GM12873 (cell line): Measurements from ENCODE around the gene ANO1.

Source experiments
- TF ChIP-seq, protein P1 (sequence below): IDR thresholded peaks from 2 replicates; pipeline ENCODE4 v1.5.1; 2012; ENCODE audit warnings: low read depth, mild to moderate bottlenecking, moderate library complexity, low read length, control low read depth; ENCODE audit not compliant: insufficient read depth; ENCODE audit errors: missing control alignments

ANO1 gene

DNA sequence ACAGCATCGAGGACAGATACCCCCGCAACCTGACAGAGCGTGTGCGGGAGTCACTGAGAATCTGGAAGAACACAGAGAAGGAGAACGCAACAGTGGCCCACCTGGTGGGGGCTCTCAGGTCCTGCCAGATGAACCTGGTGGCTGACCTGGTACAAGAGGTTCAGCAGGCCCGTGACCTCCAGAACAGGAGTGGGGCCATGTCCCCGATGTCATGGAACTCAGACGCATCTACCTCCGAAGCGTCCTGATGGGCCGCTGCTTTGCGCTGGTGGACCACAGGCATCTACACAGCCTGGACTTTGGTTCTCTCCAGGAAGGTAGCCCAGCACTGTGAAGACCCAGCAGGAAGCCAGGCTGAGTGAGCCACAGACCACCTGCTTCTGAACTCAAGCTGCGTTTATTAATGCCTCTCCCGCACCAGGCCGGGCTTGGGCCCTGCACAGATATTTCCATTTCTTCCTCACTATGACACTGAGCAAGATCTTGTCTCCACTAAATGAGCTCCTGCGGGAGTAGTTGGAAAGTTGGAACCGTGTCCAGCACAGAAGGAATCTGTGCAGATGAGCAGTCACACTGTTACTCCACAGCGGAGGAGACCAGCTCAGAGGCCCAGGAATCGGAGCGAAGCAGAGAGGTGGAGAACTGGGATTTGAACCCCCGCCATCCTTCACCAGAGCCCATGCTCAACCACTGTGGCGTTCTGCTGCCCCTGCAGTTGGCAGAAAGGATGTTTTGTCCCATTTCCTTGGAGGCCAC, 128.3 kb downstream of the ANO1 start:
- TF ChIP-seq, protein P1, sequence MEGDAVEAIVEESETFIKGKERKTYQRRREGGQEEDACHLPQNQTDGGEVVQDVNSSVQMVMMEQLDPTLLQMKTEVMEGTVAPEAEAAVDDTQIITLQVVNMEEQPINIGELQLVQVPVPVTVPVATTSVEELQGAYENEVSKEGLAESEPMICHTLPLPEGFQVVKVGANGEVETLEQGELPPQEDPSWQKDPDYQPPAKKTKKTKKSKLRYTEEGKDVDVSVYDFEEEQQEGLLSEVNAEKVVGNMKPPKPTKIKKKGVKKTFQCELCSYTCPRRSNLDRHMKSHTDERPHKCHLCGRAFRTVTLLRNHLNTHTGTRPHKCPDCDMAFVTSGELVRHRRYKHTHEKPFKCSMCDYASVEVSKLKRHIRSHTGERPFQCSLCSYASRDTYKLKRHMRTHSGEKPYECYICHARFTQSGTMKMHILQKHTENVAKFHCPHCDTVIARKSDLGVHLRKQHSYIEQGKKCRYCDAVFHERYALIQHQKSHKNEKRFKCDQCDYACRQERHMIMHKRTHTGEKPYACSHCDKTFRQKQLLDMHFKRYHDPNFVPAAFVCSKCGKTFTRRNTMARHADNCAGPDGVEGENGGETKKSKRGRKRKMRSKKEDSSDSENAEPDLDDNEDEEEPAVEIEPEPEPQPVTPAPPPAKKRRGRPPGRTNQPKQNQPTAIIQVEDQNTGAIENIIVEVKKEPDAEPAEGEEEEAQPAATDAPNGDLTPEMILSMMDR: no peak

DNA sequence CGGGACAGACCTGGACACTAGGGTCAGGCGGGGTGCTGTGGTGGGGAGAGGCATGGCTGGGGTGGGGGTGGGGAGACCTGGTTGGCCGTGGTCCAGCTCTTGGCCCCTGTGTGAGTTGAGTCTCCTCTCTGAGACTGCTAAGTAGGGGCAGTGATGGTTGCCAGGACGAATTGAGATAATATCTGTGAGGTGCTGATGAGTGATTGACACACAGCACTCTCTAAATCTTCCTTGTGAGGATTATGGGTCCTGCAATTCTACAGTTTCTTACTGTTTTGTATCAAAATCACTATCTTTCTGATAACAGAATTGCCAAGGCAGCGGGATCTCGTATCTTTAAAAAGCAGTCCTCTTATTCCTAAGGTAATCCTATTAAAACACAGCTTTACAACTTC, 128.9 kb downstream of the ANO1 start:
- TF ChIP-seq, protein P1: no peak

DNA sequence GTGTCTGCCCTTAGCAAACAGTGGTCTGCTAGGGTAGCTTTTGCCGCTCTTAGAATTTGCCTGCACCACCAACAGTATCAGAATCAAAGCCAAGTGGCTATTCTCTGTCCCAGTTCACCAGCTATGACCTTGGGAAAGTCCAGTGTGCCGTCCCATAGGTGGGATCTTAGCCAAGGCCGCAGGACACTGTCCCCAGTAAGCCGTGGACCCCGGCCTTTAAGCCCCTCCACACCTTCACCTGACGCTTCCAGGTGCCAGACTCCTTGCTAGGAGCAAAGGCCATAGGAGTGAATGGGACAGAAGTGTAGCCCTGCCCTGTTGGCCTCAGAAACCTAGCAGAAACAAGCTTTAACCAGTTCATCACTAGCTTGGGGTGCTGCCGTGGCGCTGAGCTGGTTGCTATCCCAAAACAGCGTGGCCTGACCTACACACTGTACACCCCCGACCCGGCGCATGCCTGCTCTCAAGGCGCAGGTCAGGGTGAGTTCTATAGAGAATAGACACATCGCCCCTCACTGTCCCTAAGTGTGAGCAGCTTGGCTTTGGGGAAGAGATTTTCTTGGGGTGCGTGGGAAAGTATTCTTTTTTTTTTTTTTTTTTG, 129.5 kb downstream of the ANO1 start:
- TF ChIP-seq, protein P1: no peak

DNA sequence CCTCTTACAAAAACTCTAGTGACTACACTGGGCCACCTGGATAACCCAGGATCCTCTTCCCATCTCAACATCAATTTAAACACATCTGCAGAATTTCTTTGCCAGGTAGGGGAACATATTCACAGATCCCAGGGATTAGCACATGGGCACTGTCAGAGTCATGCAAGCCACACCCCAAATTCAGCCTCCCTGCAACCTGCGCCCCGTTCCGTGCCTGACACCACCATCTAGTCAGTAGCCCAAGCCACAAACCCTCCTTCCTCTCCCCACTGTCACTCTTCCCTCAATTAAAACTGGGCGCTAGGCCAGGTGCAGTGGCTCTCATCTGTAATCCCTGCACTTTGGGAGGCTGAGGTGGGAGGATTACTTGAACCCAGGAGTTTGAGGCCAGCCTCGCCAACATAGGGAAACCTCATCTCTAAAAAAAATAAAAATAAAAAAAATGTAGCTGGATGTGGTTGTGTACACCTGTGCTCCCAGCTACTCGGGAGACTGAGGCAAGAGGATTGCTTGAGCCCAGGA, 131.3 kb downstream of the ANO1 start:
- TF ChIP-seq, protein P1: no peak

DNA sequence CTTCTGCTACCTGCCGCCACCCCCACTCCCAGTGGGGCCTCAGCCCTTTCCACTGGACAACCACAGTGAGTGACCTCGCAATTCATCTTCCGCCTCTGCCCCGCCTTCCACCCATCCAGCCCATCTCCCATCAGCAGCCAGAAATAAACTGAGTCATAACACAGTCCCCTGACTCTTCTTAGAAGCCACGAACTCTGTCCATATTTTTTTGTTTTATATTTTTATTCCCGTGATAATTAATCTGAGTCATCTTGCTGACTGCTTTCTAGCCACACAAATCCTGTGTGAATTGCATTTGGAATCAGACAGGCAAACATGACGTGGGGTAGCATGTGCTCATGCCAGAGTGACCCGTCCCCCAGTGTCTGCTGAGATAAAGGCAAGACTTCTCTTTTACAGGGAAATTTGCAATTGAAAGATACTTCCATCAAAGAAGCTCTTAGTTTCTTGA, 132.0 kb downstream of the ANO1 start:
- TF ChIP-seq, protein P1: no peak

DNA sequence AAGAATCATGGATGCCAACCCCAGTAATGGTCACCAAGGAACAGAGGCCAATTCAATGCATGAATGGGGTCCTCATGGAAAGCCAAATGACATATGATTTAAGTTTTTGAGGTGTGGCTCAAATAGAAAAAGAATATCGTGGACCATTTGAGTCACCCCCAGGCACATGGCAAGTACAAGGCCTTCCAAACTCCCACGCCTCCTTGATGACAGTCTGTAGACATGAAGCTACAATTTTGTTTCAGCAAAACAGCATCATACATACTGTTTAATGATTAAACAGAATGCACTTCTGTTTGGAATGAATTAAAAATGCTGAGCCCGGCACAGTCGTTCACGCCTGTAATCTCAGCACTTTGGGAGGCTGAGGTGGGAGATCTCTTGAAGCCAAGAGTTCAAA, 132.4 kb downstream of the ANO1 start:
- TF ChIP-seq, protein P1: no peak

DNA sequence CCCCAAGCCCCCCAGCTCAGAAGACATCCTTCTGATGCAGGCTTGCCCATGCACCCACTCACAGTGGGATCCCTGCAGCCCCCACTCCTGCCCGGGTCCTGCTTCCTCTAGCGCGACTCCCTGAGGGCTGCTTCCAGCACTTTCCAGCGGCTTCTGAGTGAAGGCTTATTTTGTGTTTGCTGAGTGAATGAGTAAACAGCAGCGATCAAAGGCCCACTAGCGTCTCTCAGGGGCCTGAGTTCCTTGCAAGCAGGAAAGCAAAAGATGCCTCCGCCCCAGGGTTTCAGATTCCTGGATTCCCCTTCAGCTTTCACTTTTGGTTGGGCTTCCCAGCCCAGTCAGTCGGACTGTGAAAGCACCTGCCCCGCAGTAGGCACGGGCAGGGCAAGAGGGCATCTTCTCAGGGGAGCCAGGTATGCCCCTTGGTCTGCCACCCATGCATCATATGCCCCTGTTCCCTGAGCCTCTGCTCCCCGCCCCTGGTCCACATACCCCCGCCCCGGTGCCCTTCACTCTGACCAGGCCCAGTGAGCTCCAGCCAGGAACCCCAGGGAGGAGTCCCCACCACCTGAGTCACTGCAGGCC, 134.2 kb downstream of the ANO1 start:
- TF ChIP-seq, protein P1: no peak
